GM12892 (cell line): ENCODE results near the gene TMEM52B.

Experiments used
- POLR2A ChIP-seq: IDR thresholded peaks from 2 replicates; pipeline ENCODE4 v1.6.1; 2011; ENCODE audit warnings: low read depth, low read length, control low read depth
- POLR2AphosphoS5 ChIP-seq: IDR thresholded peaks from 2 replicates; pipeline ENCODE4 v1.6.1; 2011; ENCODE audit warnings: low read depth, low read length, control low read depth

DNA sequence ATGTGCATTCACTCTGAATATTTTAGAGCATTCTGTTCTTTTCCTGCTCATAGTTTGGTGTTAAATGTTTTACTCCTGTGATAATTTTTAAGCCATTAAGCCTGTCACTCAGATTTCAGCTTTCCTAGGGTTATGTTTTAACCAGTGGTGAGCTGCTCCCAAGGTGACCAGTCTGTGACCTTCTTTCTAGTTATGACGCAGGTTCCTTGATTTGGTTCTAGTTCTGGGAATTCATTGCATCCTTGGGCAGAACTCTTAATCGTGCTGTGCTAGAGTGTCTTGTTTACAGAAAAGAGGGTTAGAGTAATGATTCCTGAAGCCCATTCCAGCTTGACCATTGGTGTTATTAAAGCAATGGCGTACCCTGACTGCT is 36.0 kb downstream of the TMEM52B start:
- TF ChIP-seq POLR2AphosphoS5, result no peak
- no peak for TF ChIP-seq POLR2A
